Smooth muscle cell (in vitro differentiated cells): ENCODE data around the gene C2CD4D. TPM values are rescaled to one million over a fixed set of nuclear protein-coding genes. Genes with fewer than 3 reads are reported as not detected.
"Not testable (repeated sequence)": the region's sequence is repeated elsewhere in the genome, so short reads cannot be mapped to it uniquely, and the experiment has no call there.

ENCODE experiments used
- DNase-seq: peaks from one replicate; lab custom pipeline; 2025; ENCODE audit not compliant: unreplicated experiment; lab: John Stamatoyannopoulos, UW
- H2AFZ ChIP-seq: fragments of 200-600 bp; sonication (generic); 2 replicates; pipeline ENCODE4 v1.6.0; 2016; ENCODE audit warnings: antibody characterized with exemption, low read depth, mild to moderate bottlenecking
- H3F3A ChIP-seq: fragments of 200-600 bp; sonication (generic); 2 replicates; pipeline ENCODE4 v1.6.0; 2017; ENCODE audit warnings: antibody characterized with exemption, low read depth
- H3K27ac ChIP-seq: fragments of 200-600 bp; sonication (generic); 2 replicates; pipeline ENCODE4 v1.5.1; 2016; ENCODE audit warnings: low read depth, mild to moderate bottlenecking
- H3K27me3 ChIP-seq: fragments of 200-600 bp; sonication (generic); 2 replicates; pipeline ENCODE4 v1.6.1; 2016; ENCODE audit warnings: low read depth, mild to moderate bottlenecking
- H3K36me3 ChIP-seq: fragments of 200-600 bp; sonication (generic); 2 replicates; pipeline ENCODE4 v1.5.1; 2016; ENCODE audit warnings: low read depth
- H3K4me1 ChIP-seq: fragments of 200-600 bp; sonication (generic); 2 replicates; pipeline ENCODE4 v1.5.1; 2016; ENCODE audit warnings: low read depth
- H3K4me2 ChIP-seq: fragments of 200-600 bp; sonication (generic); 2 replicates; pipeline ENCODE4 v1.6.0; 2016; ENCODE audit warnings: mild to moderate bottlenecking
- H3K4me3 ChIP-seq: fragments of 200-600 bp; sonication (generic); 2 replicates; pipeline ENCODE4 v1.5.1; 2016; ENCODE audit warnings: mild to moderate bottlenecking
- H3K79me2 ChIP-seq: fragments of 200-600 bp; sonication (generic); 2 replicates; pipeline ENCODE4 v1.6.0; 2016; ENCODE audit warnings: low read depth, mild to moderate bottlenecking
- H3K9ac ChIP-seq: fragments of 200-600 bp; sonication (generic); 2 replicates; pipeline ENCODE4 v1.6.0; 2016; ENCODE audit warnings: low read depth
- H3K9me3 ChIP-seq: fragments of 200-600 bp; sonication (generic); replicated peaks from 2 replicates; pipeline ENCODE4 v1.5.1; 2016; ENCODE audit warnings: low read depth
- H4K20me1 ChIP-seq: fragments of 200-600 bp; sonication (generic); 2 replicates; pipeline ENCODE4 v1.6.0; 2016; ENCODE audit warnings: low read depth
- CTCF ChIP-seq: fragments of 200-600 bp; sonication (generic); IDR thresholded peaks from 2 replicates; pipeline ENCODE4 v1.5.1; 2017; ENCODE audit warnings: borderline replicate concordance, mild to moderate bottlenecking, antibody characterized with exemption; ENCODE audit not compliant: insufficient read depth, poor library complexity, severe bottlenecking
- WGBS: methylation state at CpG from one replicate; pipeline ENCODE4 v1.1.7; 2016; ENCODE audit warnings: low lambda C conversion rate; 5-methylcytosine and 5-hydroxymethylcytosine counted together
- polyA plus RNA-seq: library from polyadenylated mRNA; unstranded; fragments of >200 nt; fragmentation: Nextera tagmentation; extraction: Ambion mirVana; gene quantifications from 2 replicates; pipeline ENCODE4 v1.2.1, GENCODE V29; 2016
- total RNA-seq: library from RNA; depleted of rRNA; stranded (reverse); fragments of >200 nt; gene quantifications from 2 replicates; pipeline ENCODE4 v1.2.3, GENCODE V29; 2014

Gene C2CD4D
- total and polyA plus RNA-seq, 2 experiments from 2014 or later, result not detected

DNA sequence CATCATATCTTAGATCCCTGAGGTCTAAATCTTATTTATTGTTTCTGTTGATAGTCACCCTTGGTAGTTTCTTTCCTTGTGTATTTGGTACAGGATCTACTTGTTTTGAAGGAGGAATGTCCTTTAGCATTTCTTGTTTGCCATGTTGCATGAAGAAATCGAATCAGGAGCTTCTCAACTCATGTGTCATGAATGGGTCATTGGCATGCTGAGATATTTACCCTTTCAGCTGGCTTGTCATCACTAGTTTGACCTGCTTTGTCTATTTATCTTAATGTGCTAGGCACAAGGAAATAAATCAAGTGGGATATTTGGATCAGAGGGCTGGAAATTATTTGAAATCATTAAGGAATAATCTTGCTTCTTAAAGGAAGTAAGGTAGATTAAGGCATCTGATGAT lies 45.9 kb upstream of the C2CD4D start:
- Histone ChIP-seq H3F3A (no peaks in the 10 kb centered on the region), H3K9ac (no peak overlapping the region), H3K9me3 (no peaks in the 10 kb centered on the region), H3K4me2 (no peak overlapping the region), H3K79me2 (no peaks in the 10 kb centered on the region), H4K20me1 (no peaks in the 10 kb centered on the region), H3K27me3 (no peaks in the 10 kb centered on the region), H3K27ac (no peak overlapping the region), H3K4me1 (no peaks in the 10 kb centered on the region), H3K36me3 (no peaks in the 10 kb centered on the region), H3K4me3 (no peak overlapping the region), H2AFZ (no peak overlapping the region)
- DNase-seq, result no peak
- no peak for TF ChIP-seq CTCF
- 80% methylated on average over 1 of the region's 1 CpG for WGBS

DNA sequence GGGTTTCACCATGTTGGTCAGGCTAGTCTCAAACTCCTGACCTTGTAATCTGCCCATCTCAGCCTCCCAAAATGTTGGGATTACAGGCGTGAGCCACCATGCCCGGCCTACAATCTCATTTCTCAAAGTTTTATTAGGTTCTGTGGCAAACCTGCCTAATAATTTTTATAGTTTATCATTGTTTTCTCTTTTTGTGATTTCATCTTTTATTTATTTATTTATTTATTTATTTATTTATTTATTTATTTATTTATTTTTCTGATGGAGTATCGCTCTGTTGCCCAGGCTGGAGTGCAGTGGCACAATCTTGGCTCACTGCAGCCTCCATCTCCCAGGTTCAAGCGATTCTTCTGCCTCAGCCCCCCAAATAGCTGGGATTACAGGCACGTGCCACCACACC lies 45.3 kb upstream of the C2CD4D start:
- not testable (repeated sequence) for H3K4me1 ChIP-seq, H3K79me2 ChIP-seq, H3K36me3 ChIP-seq, H3K27me3 ChIP-seq, H4K20me1 ChIP-seq, H3K9me3 ChIP-seq, H3K4me3 ChIP-seq, H3K27ac ChIP-seq, DNase-seq, H2AFZ ChIP-seq, H3K9ac ChIP-seq, H3K4me2 ChIP-seq, H3F3A ChIP-seq
- 97% methylated on average over 5 of the region's 5 CpGs for WGBS

DNA sequence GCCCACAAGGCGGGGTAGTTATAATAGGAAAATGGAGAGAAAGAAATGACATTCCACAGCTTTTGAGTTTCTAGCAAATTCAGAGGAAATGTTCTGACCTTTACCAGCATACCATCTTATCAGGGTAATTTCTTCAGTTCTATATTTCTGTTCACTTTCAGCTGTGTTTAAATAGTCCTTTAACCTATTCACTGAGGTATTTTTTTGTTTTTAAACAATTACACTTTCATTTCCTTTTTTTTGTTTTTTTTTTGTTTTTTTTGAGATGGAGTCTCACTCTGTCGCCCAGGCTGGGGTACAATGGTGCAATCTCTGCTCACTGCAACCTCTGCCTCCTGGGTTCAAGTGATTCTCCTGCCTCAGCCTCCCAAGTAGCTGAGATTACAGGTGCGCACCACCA lies 44.8 kb upstream of the C2CD4D start:
- H3F3A ChIP-seq, H3K4me3 ChIP-seq, H3K9ac ChIP-seq, H3K27ac ChIP-seq, H3K27me3 ChIP-seq, H3K36me3 ChIP-seq, H3K4me1 ChIP-seq, H3K9me3 ChIP-seq, H3K79me2 ChIP-seq, H2AFZ ChIP-seq, H3K4me2 ChIP-seq, DNase-seq, H4K20me1 ChIP-seq: not testable (repeated sequence)
- WGBS, result 97% methylated on average over 3 of the region's 3 CpGs

DNA sequence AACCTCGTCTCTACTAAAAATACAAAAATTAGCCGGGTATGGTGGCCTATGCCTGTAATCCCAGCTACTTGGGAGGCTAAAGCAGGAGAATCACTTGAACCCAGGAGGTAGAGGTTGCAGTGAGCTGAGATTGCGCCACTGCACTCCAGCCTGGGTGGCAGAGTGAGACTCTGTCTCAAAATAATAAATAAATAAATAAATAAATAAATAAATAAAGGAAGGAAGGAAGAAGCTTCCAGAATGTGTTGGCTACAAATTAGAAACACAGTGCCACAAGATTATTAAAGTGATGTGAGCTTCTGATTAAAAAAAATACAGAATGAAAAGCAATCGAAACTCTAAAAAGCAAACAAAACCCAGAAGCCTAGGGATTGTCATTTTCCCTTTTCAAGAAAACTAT lies 44.3 kb upstream of the C2CD4D start:
- not testable (repeated sequence) for DNase-seq, H3K27ac ChIP-seq, H4K20me1 ChIP-seq, H3K27me3 ChIP-seq, H3K4me1 ChIP-seq, H3K9me3 ChIP-seq, H3K4me3 ChIP-seq, H2AFZ ChIP-seq, H3K36me3 ChIP-seq, H3K79me2 ChIP-seq, H3F3A ChIP-seq, H3K4me2 ChIP-seq, H3K9ac ChIP-seq
- WGBS, result 98% methylated on average over 4 of the region's 4 CpGs

DNA sequence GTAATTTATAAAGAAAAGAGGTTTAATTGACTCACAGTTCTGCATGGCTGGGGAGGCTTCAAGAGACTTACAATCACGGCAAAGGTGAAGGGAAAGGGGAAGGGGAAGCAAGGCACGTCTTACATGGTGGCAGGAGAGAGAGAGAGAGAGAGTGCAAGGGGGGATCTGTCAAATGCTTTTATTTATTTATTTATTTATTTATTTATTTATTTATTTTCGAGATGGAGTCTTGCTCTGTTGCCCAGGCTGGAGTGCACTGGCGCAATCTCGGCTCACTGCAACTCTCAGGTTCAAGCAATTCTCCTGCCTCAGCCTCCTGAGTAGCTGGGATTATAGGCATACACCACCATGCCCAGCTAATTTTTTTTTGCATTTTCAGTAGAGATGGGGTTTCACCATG lies 43.3 kb upstream of the C2CD4D start:
- H3K9me3 ChIP-seq, H3K4me1 ChIP-seq, H3K36me3 ChIP-seq, H3K27me3 ChIP-seq, H3K4me3 ChIP-seq, H3K9ac ChIP-seq, H3K27ac ChIP-seq, H3K4me2 ChIP-seq, H3K79me2 ChIP-seq, DNase-seq, H2AFZ ChIP-seq, H3F3A ChIP-seq, H4K20me1 ChIP-seq: not testable (repeated sequence)
- 96% methylated on average over 5 of the region's 5 CpGs for WGBS

DNA sequence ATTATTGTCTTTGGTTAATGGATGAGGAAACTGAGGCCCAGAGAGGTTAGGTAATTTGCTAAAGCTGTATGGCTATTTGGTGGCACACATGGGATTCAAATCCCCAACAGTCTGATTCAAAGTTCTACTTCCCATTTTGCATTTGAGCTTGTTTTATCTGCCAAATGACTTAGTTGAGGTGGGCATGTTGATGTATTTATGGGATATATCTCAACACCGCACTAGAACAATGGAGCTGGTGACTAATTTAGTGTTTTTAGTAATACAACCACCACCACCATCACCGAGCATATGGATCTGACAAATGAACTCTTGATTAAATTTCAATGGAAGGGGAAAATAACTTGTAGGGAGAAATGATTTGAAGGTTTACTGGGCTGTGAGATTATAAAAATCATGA lies 42.8 kb upstream of the C2CD4D start:
- Histone ChIP-seq H3K79me2 (no peaks in the 10 kb centered on the region), H3K27me3 (no peaks in the 10 kb centered on the region), H3K27ac (no peak overlapping the region), H3K9me3 (no peaks in the 10 kb centered on the region), H3K4me2 (no peak overlapping the region), H4K20me1 (no peaks in the 10 kb centered on the region), H3K4me3 (no peak overlapping the region), H3K4me1 (no peaks in the 10 kb centered on the region), H3K9ac (no peak overlapping the region), H3K36me3 (no peaks in the 10 kb centered on the region), H2AFZ (no peak overlapping the region), H3F3A (no peaks in the 10 kb centered on the region)
- TF ChIP-seq CTCF, result no peak
- 97% methylated on average over 2 of the region's 2 CpGs for WGBS
- no peak for DNase-seq
